Measurements from ENCODE around the gene NDOR1. TPM values are rescaled to one million over a fixed set of nuclear protein-coding genes. Genes with fewer than 3 reads are reported as not detected.

The NDOR1 gene
- total RNA-seq, 6 experiments from 2014 or later: 13.1 to 17.3 (median 16.6) TPM

GRCh38 chr9:137162505-137163364 is 42.8 kb upstream of the NDOR1 start:
- peak; percentile 21 for DNase-seq
- Mint-ChIP-seq H3K27me3 (ENCODE audit: insufficient read depth) (peaks cover 33% of the 10 kb centered on the region), H3K4me1 (ENCODE audit: low read depth) (no peaks in the 10 kb centered on the region), H3K4me3 (peak overlapping the region; percentile 71), H3K27ac (no peak overlapping the region), H3K36me3 (ENCODE audit: low read depth) (no peaks in the 10 kb centered on the region), H3K9me3 (no peaks in the 10 kb centered on the region)
- TF ChIP-seq CTCF (IDR thresholded peaks at IDR 0.05): no peak

DNA sequence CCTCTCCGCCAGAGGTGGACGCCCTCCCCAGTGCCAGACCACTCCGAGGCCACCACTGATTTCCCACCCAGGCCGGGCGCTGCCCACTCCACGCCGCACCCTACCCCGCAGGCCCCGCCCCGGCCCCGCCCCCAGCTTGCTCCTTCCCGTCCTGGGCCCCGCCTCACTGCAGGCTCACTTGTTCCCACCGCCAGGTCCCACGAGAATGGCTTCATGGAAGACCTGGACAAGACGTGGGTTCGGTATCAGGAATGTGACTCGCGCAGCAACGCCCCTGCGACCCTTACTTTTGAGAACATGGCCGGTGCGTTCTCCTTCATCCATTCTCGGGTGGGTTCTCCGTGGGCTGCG is 42.2 kb upstream of the NDOR1 start:
- peaks cover 33% of the 10 kb centered on the region for H3K27me3 Mint-ChIP-seq (ENCODE audit: insufficient read depth)

GRCh38 chr9:137163805-137164204 is 41.7 kb upstream of the NDOR1 start:
- DNase-seq: no peak
- no peak overlapping the region for H3K27ac Mint-ChIP-seq
- H3K4me3 Mint-ChIP-seq: no peak overlapping the region
- H3K36me3 Mint-ChIP-seq (ENCODE audit: low read depth): no peaks in the 10 kb centered on the region
- TF ChIP-seq CTCF (IDR thresholded peaks at IDR 0.05): no peak
- H3K9me3 Mint-ChIP-seq: no peaks in the 10 kb centered on the region
- peaks cover 34% of the 10 kb centered on the region for H3K27me3 Mint-ChIP-seq (ENCODE audit: insufficient read depth)
- H3K4me1 Mint-ChIP-seq (ENCODE audit: low read depth): no peaks in the 10 kb centered on the region

More for the DNA sequence above, 42.2 kb upstream of the NDOR1 start:
- no peak for DNase-seq
- no peak overlapping the region for H3K27ac Mint-ChIP-seq
- no peaks in the 10 kb centered on the region for H3K9me3 Mint-ChIP-seq
- no peaks in the 10 kb centered on the region for H3K4me1 Mint-ChIP-seq (ENCODE audit: low read depth)
- H3K36me3 Mint-ChIP-seq (ENCODE audit: low read depth): no peaks in the 10 kb centered on the region
- TF ChIP-seq CTCF (IDR thresholded peaks at IDR 0.05): no peak
- peak overlapping the region; percentile 71 for H3K4me3 Mint-ChIP-seq

- no peaks in the 10 kb centered on the region for H3K36me3 Mint-ChIP-seq (ENCODE audit: low read depth)
- DNase-seq: no peak
- H3K9me3 Mint-ChIP-seq: no peaks in the 10 kb centered on the region
- no peak overlapping the region for H3K27ac Mint-ChIP-seq
- H3K4me1 Mint-ChIP-seq (ENCODE audit: low read depth): no peaks in the 10 kb centered on the region
- H3K4me3 Mint-ChIP-seq: no peak overlapping the region
- TF ChIP-seq CTCF (IDR thresholded peaks at IDR 0.05): no peak
- peaks cover 30% of the 10 kb centered on the region for H3K27me3 Mint-ChIP-seq (ENCODE audit: insufficient read depth)
These were observed 40.9 kb upstream of the NDOR1 start for GRCh38 chr9:137164370-137165249.

DNA sequence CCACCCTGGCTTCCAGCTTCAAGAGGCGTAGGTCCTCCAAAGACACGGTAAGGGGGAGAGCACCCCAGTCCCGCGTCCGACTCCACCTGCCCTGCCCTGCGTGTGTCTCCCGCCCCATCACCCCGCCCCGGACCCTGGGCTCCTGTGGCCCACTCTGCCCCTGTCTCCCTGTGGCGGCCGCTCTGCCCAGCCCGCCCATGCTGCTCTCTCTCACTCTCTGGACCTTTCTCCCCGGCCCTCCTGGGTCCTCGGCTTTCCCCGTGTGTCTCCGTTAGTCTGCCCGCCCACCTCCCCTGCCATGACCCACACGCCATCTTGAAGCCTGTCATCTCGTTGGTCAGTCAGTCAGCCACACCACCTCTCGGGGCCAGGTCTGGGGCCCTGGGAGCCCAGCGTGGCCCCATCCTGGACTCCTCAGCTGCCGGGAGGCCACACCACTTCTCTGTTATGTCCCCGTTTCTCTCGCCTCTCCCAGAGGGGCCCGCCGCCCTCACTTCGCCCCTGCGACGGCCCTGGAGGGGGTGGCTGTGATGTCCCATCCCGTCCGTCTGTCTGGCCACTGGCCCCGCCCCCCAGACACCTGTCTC is 40.2 kb upstream of the NDOR1 start:
- no peak overlapping the region for H3K4me3 Mint-ChIP-seq
- no peaks in the 10 kb centered on the region for H3K4me1 Mint-ChIP-seq (ENCODE audit: low read depth)
- no peak for DNase-seq
- H3K27me3 Mint-ChIP-seq (ENCODE audit: insufficient read depth): peaks cover 30% of the 10 kb centered on the region
- no peaks in the 10 kb centered on the region for H3K36me3 Mint-ChIP-seq (ENCODE audit: low read depth)
- H3K27ac Mint-ChIP-seq: no peak overlapping the region
- no peaks in the 10 kb centered on the region for H3K9me3 Mint-ChIP-seq
- no peak for TF ChIP-seq CTCF (IDR thresholded peaks at IDR 0.05)
